ENCODE measurements around the gene HTR2B. TPM values are rescaled to one million over a fixed set of nuclear protein-coding genes. Genes with fewer than 3 reads are reported as not detected.
"Not testable (repeated sequence)": the region's sequence is repeated elsewhere in the genome, so short reads cannot be mapped to it uniquely, and the experiment has no call there.

The HTR2B gene
- total RNA-seq, 1 donor, result not detected

GRCh38 chr2:231100321-231100720 lies 24.5 kb downstream of the HTR2B start:
- not testable (repeated sequence) for DNase-seq (ENCODE audit: low read depth in 2 of 3, low spot score in 2 of 3)

- DNase-seq (ENCODE audit: low read depth in 2 of 3, low spot score in 2 of 3), result peak in 1 of 3 donors; percentile 24
Observed at GRCh38 chr2:231099918-231100317, 24.9 kb downstream of the HTR2B start.

GRCh38 chr2:231094736-231095346 lies 30.0 kb downstream of the HTR2B start:
- peak in 1 of 3 donors; percentile 4 for DNase-seq (ENCODE audit: low read depth in 2 of 3, low spot score in 2 of 3)

- DNase-seq (ENCODE audit: low read depth in 2 of 3, low spot score in 2 of 3), result no peak
Observed at GRCh38 chr2:231093933-231094332, 30.9 kb downstream of the HTR2B start.

GRCh38 chr2:231088754-231089153 lies 36.1 kb downstream of the HTR2B start:
- no peak for DNase-seq (ENCODE audit: low read depth in 2 of 3, low spot score in 2 of 3)

- DNase-seq (ENCODE audit: low read depth in 2 of 3, low spot score in 2 of 3), result no peak
Observed at GRCh38 chr2:231084565-231084964, 40.3 kb downstream of the HTR2B start.

GRCh38 chr2:231069379-231070054 lies 55.3 kb downstream of the HTR2B start:
- DNase-seq (ENCODE audit: low read depth in 2 of 3, low spot score in 2 of 3), result no peak

- DNase-seq (ENCODE audit: low read depth in 2 of 3, low spot score in 2 of 3), result no peak
Observed at GRCh38 chr2:231068525-231069222, 56.2 kb downstream of the HTR2B start.

- DNase-seq (ENCODE audit: low read depth in 2 of 3, low spot score in 2 of 3), result not testable (repeated sequence)
Observed at GRCh38 chr2:231067531-231067930, 57.3 kb downstream of the HTR2B start.

GRCh38 chr2:231065966-231066365 lies 58.9 kb downstream of the HTR2B start:
- DNase-seq (ENCODE audit: low read depth in 2 of 3, low spot score in 2 of 3), result no peak

- no peak for DNase-seq (ENCODE audit: low read depth in 2 of 3, low spot score in 2 of 3)
Observed at GRCh38 chr2:231063347-231063746, 61.5 kb downstream of the HTR2B start.

- DNase-seq (ENCODE audit: low read depth in 2 of 3, low spot score in 2 of 3), result no peak
Observed at GRCh38 chr2:231062776-231063175, 62.1 kb downstream of the HTR2B start.

GRCh38 chr2:231059756-231060155 lies 65.1 kb downstream of the HTR2B start:
- DNase-seq (ENCODE audit: low read depth in 2 of 3, low spot score in 2 of 3), result no peak

- no peak for DNase-seq (ENCODE audit: low read depth in 2 of 3, low spot score in 2 of 3)
Observed at GRCh38 chr2:231058761-231059550, 65.9 kb downstream of the HTR2B start.

Small RNA genes within 50 kb of the gene (small RNA-seq; reads per million reads assigned to genes)
- not detected for gene RNU1-93P

Other genes starting within 250 kb of the HTR2B start
- 0.81 TPM for gene GPR55, start 199.8 kb downstream of the HTR2B start, total RNA-seq
- gene SPATA3, start 128.9 kb downstream of the HTR2B start, total RNA-seq, result not detected
- not detected for gene C2orf72, start 87.5 kb downstream of the HTR2B start, total RNA-seq
- gene PSMD1, start 68.2 kb downstream of the HTR2B start, total RNA-seq, result 61.1 TPM
- 9.7 TPM for gene ARMC9, start 73.6 kb upstream of the HTR2B start, total RNA-seq

Data from hematopoietic multipotent progenitor cell (in vitro differentiated cells).